Endometrial microvascular endothelial cells (primary cell): Measurements from ENCODE around the gene JADE3. TPM values are rescaled to one million over a fixed set of nuclear protein-coding genes. Genes with fewer than 3 reads are reported as not detected.

Experiments used
- in situ Hi-C: cut with HindIII; loops from 2 replicates; pipeline ENCODE4 v1.10.0; 2017; ENCODE audit warnings: low sequenced_read_pairs, low pct_unique_long_range_greater_than_20kb; ENCODE audit errors: inconsistent ontology term
- total RNA-seq: library from RNA; depleted of rRNA; stranded (reverse); fragments of >200 nt; gene quantifications from one replicate; pipeline ENCODE4 v1.2.3, GENCODE V29; 2015; ENCODE audit errors: inconsistent ontology term

The JADE3 gene
- total RNA-seq, 1 donor from 2014 or later = 9.7 TPM

DNA sequence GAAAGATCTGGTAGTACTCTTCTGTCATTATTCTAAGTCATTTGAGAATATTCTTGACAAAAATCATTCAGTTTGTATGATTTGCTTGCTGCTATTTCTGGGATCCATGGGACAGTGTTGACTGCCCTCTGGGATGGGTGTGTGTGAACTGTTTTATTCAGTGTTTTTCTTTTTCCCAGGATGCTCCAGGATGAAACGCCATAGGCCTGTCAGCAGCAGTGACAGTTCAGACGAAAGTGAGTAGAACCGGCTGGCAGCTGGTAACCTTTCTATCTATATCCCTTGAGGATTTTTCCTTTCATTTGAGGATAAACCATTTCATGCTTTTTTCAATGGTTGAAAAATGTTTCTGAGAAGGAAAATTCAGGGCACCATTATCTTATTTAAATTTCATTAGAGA is 72.5 kb downstream of the JADE3 start:
- in situ Hi-C loops = no loop called here

DNA sequence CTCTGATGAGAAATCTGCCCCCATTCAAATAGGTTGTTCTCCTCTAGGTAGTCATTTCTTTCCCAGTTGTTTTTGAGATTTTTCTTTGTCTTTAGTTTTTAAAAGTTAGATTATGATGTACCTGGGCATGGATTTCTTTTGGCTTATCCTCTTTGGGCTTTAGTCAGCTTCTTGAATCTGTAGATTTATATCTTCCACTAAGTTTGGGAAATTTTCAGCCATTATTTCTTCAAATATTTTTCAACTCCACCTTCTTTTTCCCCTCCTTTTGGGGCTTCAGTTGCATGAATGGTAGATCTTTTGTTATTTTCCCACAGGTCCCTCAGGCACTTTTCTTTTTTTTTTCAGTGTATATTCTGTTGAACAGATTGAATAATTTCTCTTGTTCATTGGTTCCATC is 77.3 kb downstream of the JADE3 start:
- in situ Hi-C loops = no loop called here

DNA sequence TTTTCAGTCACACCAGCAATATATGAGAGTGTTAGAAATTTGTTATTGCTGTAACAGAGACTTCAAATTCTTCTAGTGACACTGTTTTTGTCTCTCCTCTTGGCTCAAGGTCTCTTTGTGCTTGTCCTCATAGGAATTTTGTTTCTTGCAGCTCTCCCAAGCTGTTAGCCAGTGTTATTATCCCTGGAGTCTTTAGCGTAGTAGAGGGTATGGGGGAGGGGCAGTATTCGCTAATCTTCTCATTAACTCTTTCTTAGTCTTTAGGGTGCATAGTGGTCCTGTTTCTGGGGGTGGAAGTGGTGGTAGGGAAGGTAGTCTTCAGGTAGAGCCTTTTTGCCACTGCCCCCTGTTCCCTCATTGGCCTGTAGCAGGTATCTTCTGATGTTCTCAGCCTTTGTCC is 79.4 kb downstream of the JADE3 start:
- in situ Hi-C loops = no loop called here

DNA sequence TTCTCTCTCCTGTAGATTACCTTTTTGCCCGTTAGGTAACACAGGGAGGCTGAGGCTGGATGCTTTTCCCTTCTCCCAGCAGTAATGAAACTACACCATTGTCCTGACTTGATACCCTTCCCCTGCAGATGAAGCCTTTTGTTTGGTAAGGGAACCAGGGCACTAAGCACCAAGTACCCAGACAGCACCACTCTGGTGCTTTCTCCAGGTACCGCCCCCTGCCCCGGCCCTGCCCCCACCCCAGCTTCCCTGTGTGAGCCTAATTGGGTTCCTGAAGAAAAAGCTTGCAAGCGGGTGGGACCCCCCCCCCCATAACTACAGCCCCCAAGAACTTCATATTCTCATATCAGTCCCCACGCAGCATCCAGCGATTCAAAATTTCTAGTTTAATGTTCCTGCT is 79.8 kb downstream of the JADE3 start:
- in situ Hi-C loops = no loop called here

DNA sequence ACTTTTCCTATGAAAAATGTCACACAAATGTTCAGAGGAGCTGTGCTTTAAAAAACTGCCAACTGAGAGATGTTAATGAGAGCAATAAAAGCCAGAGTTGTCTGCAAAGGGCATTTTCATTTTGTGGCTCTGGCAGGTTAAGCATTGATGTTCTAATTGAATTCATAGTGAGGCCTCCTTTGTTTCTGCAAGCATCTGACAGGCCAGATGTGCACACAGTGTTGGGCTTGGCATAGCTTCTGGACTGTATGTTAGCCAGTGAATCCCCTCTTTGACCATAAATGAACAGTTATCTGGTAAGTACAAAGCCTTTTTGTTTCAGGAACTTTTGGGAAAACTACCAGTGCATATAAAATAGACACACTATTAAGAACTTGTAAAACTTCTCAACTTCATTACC is 81.9 kb downstream of the JADE3 start:
- in situ Hi-C loops = no loop called here

DNA sequence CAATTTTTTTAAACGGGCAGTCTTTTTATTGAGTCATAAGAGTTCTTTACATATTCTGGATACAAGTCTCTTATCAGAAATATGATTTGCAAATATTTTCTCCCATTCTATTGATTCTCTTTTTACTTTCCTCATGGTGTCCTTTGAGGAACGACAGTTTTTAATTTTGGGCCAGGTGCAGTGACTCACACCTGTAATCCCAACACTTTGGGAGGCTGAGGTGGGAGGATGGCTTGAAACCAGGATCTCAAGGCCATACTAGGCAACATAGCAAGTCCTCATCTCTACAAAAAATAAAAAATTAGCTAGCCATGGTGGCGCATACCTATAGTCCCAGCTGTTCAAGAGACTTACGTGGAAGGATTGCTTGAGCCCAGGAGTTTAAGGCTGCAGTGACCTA is 99.9 kb downstream of the JADE3 start:
- in situ Hi-C loops = no loop called here

DNA sequence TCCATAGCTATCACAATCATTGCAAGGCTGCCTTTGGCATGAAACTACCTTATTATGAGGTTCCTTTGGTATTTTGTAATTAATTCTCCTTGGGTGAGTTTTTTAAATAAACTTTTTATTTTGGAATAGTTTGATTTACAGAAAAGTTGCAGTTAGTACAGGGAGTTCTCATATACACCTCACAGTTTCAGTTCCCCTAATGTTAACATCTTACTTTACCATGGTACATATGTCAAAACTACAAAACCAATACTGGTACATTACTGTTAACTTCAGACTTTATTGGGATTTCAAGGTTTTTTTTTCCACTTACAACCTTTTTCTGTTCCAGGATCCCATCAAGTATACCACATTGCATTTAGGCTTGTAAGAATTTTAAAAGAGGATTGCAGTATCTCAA is 114.0 kb downstream of the JADE3 start:
- in situ Hi-C loops = no loop called here

DNA sequence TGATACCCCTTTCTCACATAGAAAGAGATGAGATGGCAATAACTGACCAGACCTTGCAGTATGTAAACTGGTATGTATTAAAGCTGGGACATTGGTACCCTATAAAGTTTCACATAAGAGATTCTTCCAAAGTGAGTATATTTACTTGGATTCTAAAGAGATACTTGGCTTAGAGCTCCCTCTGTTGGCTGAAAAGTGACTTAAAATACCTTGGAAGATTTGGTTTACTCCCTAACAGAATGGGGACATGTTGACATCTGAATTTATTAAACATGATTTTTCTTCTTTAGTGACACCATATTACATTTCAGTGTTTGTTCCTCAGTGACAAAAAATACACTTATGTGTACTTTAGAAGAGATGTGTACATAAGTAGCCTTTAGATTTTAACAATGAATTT is 118.1 kb downstream of the JADE3 start:
- in situ Hi-C loops = no loop called here

DNA sequence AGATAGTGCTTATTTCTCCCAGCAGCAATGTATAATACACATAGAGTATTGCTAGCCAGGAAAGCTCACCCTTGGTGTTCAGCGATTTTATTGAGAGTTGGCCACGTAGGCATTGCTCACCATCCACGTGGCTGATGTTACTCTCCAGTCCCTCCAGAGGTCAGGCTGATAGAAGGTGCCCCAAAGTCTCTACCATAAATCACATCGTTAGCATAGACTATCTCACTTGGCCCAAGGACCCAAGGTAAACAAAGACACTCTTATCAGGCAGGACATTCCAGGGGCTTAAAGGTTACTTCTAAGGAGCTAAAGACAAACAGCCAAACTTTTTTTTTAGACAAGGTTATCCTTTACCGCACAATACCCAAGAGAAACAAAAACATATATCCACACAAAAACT is 135.8 kb downstream of the JADE3 start:
- in situ Hi-C loops = no loop called here

DNA sequence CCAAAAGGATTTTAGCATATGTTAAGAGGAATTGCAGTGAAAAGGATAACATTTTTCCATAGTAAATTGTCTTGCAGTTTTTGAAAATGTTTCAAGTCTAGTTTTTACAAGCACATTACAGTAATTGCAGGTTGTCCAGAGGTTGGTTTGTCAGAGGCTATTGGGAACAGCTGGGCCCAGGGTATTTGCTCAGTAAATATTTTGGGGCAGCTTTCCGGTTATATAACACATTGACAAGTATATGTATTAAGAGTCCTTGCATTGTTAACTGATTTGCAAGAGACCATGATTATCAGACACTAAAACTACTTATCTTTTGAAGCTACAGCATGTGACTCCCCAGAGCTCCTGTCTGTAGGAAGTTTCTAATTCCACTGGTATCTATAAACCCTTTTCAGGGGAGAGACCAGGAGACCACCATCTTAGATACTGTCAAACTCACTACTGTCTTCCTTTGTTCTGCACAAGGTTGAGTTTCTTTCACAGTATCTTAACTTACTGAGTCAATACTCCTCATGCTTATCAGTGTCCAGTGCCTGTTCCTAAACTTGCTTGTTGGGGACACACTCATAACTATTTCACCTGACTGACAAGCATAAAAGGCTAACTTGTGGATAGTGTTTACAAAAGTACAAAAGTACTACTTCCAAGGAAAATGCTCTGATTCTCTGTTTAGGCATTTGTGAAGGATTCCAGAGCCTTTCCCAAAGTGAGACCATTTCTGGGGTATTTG is 147.1 kb downstream of the JADE3 start:
- in situ Hi-C loops = no loop called here

DNA sequence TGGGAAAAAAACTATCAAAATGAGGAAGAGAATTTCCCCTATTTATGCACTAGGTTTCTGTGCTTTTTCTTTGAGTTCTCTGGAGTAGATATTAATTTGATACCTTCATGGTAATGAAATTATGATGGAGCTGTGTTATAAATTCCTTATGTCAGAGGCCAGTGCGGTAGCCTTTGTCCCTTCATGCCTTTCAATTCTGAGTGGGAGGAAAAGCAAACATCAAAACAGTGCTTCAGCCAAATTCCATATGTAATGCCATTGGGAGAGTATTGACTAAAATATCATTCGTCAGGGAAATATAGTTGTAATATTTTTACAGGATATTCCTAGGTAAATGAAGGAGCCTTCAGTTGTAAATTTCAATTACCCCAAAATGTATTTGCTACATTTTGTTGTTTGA is 148.5 kb downstream of the JADE3 start:
- in situ Hi-C loops = no loop called here

DNA sequence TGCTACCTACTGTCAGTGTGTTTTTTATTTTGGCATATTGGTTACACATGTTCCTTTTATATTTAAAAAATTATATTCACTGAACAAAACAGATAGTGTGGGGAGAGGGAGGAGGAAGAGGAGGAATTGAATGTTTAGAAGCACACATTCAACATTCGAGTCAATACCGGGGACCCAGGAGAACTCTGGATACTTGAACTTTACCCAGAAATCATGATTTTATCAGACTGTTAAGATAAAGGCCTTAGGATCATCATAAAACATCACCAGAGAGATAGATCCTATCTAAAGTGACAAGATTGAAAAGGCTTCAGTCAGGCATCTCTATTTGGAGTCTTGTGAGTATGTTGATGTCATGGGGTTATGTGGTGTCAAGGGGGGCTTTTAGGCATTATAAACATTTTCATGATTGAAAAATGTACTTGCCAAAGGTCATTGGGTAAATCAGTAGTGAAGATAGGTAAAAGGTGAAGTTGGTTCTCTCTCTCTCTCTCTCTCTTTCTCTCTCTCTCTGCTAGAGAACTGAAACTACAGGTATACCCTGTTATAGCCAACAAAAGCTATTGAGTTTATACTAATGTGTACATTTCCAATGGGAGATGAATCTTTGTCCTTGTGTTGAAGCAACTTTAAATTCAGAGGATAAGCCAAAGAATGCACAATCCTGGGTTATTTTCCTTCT is 149.2 kb downstream of the JADE3 start:
- in situ Hi-C loops = no loop called here

DNA sequence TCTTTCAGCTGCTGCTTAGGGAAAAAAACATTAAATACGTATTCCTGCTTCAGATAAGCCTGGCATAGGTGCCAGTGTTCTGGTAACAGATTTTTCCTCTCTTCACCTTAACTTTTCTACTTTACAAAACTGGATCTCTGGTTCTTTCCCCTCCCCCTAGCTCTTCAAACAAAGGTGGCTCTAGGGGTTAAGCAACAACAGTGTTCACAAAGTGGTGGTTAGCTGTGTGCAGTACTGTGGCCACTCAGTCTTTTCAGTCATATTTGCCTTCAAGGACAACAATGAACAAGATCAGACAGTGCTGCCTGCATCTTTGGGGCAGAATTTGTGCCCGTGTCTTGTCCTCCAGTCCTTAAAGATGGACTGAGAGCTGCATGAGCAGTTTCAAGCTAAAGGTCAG is 151.0 kb downstream of the JADE3 start:
- in situ Hi-C loops = no loop called here

DNA sequence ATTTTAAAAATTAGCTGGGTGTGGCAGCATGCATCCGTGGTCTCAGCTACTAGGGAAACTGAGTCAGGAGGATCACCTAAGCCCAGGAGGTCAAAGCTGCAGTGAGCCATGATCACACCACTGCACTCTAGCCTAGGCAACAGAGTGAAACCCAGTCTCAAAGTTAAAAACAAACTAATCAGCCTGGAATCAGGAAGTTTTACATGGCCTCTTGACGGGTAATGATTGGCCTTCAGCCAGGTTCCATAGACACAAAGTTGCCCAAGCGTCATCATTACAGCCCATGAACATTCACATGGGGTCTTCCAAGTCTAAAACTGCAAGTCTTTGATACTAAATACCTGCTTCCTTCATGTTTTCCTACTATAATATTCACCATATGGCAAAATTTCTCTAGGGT is 156.0 kb downstream of the JADE3 start:
- in situ Hi-C loops = no loop called here

DNA sequence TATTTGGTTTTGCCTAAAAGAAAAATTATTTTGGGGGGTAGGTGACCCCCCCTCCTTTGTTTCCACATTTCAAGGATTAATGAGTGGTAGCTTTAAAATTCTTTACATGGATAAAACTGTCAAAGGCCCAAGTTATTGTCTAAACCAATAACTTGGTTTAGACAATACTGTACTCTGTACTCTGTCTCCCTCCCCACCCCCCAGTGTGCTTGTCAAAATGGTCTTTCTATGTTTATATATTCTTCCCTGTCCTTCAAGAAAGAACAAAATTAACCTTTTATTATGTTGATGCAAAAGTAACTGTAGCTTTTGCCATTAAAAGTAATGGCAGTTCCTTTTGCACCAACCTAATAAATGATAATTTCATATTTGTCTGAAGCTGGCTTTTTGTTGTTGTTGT is 156.5 kb downstream of the JADE3 start:
- in situ Hi-C loops = no loop called here

DNA sequence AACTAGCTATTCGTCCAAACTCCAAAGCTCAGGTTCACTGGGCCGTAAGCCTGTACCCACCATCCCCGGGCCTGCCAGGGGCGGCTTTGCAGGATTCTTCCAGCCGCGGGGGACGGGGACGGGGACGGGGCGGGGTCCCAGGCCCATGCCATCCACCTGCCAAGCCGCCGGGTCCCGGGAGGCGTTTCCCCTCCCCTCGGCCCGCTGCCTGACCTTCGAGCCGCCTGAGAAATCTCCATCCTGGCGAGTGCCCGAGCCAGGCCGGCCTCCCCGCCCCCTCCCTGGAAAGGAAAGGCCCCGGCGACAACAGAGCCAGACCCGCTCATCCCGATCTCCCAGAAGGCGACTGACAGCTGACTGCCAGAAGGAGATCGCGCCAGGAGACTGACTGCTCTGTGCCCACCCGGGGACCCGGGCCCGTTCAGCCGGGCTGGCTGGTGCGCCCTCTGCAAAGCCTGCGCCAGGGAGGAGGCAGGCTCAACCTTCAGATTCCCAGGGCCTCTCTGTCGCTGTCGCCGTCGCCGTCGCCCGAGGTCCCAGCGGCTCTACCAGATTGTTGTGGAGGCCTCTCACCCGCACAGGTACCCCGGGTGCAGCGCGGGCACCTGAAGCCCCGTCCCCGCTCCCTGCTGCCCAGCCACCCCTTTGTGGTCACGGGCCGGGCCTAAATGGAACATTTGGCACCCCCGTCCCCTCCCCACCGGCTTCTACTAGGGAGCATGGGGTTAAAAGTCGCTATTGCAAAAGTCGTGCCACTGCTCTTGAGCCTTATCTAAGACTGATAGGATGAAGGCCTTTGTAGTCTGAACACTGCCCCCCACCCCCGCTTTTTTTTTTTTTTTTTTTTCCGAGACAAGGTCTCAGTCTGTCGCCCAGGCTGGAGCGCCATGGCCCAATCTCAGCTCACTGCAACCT is 166.2 kb downstream of the JADE3 start, which contains the start of gene RGN:
RGN (plus strand) TSS at position 315 of the 915 bp plus-strand sequence. CDS start 2,702 bp downstream, outside the sequence.
- in situ Hi-C loops = no loop called here

DNA sequence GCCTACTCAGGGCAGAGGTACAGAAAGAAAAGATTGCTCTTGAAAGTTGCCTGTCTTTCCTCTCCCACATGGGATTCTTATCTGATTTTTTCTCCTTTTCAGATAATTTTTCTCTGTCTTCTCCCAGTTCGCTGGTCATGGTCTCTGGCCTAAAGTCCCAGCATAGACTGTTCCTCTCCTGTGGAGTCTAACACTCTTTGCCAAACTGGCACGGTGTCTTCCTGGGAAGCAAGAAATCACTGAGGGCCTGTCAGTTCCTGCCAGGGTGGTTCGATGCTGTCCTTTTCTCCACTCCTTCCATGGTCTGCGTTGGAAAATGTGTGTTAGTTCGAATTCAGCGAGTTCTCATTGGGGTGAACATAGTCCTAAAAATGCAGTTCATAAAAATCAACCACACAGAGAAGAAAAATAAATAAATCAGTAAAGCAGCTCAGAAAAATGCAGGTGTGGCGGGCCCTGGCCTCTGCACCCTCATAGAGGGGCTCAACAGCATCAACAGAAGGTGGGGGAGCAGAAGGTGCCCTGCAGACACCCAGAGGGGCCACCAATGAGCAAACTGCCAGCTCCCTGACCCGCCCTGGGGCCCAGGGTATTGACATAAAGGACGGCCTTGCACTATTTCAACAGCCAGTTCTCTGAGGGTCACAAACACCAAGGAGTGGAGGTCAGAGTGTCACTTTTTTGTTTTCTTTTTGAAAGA is 168.1 kb downstream of the JADE3 start:
- in situ Hi-C loops = no loop called here

DNA sequence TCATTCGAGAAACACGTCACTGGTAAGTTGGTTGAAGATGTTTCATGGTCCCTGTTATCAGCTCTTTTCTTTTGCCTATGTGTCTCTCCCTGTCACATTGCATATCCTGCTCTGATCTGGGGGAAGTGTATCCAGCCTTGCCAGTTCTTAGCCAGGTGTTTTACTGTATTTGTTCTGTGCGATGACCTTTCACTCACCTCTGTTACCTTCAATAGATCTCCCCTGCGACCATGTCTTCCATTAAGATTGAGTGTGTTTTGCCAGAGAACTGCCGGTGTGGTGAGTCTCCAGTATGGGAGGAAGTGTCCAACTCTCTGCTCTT is 168.7 kb downstream of the JADE3 start:
- in situ Hi-C loops = no loop called here

DNA sequence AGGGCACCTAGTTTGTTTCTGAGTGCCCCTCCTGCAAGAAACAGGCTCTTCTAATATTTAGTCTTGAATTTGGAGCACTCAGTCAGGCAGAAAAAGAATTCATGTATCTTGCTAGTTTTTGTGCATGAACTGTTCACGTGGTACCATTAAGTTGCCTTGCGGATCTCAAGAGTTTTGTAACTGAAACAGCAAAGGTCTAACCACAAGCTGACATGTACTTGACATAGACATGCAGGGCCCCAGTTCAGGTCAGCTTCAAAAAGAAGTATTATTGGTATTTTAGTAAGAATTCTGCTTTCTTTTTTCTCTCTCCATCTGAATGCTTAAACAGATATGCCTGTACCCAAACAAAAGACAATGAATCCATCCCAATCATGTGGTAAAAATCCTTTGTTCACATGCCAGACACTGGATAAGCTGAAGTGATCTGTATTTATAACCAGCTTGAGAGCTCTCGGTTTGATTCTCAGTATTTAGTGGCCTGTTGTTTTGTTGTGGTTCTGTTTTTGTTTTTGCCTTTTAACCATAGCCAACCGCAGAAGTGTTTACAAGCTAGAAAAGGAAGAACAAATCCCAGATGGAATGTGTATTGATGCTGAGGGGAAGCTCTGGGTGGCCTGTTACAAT is 179.0 kb downstream of the JADE3 start:
- in situ Hi-C loops = no loop called here
